Stimulated activated naive B cell treated with anti-CD40 and anti-IgM and Interleukin-4, amounts not matched to agents 10 μg/mL and 1 μg/mL and 100 μg/mL, for 72 hours (primary cell): Measurements from ENCODE around the gene CYP4F2.
"Not testable (repeated sequence)": the region's sequence is repeated elsewhere in the genome, so short reads cannot be mapped to it uniquely, and the experiment has no call there.

Experiments used
- ATAC-seq, 2 donors: fragments of 150-1000 bp; cut with Tn5 transposase; replicated peaks; 2 replicates each; pipeline ENCODE4 v1.10.0; 2021; ENCODE audit warnings: moderate library complexity in 1 of 2
- DNase-seq: peaks from one replicate; pipeline ENCODE4 v3.0.0; 2021
- H3K27ac Mint-ChIP-seq: one replicate; pipeline ENCODE4 v1.8.0; 2022; ENCODE audit warnings: mild to moderate bottlenecking, mixed read lengths
- H3K27me3 Mint-ChIP-seq, 2 donors: one replicate each; pipeline ENCODE4 v1.8.0; 2022; ENCODE audit warnings: mixed read lengths in 2 of 2
- H3K36me3 Mint-ChIP-seq, 2 donors: one replicate each; pipeline ENCODE4 v1.8.0; 2022; ENCODE audit warnings: mixed read lengths in 2 of 2, mild to moderate bottlenecking in 1 of 2
- H3K4me1 Mint-ChIP-seq, 2 donors: one replicate each; pipeline ENCODE4 v1.8.0; 2022; ENCODE audit warnings: mixed read lengths in 2 of 2, mild to moderate bottlenecking in 1 of 2
- H3K4me3 Mint-ChIP-seq, 2 donors: one replicate each; pipeline ENCODE4 v1.8.0; 2022; ENCODE audit warnings: mild to moderate bottlenecking in 2 of 2, mixed read lengths in 2 of 2, moderate library complexity in 1 of 2
- H3K9me3 Mint-ChIP-seq, 2 donors: one replicate each; pipeline ENCODE4 v1.8.0; 2022; ENCODE audit warnings: mixed read lengths in 2 of 2, mild to moderate bottlenecking in 1 of 2

The CYP4F2 gene

DNA sequence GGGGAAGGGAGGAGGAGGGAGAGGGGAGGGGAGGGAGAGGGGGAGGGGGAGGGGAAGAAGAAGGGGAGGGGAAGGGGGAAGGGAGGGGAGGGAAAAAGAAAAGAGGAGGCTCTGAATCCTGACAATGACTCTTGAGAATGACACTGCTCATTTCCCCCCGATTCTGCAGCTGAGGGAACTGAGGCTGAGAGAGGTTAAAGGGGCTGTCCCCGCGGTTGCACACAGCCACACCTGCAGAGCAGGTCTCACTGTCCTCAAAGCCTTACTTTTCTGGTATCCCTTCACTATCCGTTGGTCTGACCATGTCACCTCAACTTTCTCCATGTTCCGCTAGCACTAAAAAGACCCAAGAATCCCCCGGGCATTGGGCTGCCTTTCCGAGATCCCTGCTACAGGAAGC, 35.4 kb downstream of the CYP4F2 start:
- DNase-seq (no peak), ATAC-seq (peak in 1 of 2 donors; percentile 52)
- Mint-ChIP-seq H3K4me3 (no peak overlapping the region), H3K9me3 (no peaks in the 10 kb centered on the region), H3K36me3 (no peaks in the 10 kb centered on the region), H3K4me1 (no peaks in the 10 kb centered on the region), H3K27ac (no peak overlapping the region), H3K27me3 (peaks cover 10 to 19% of the 10 kb centered on the region in 2 donors)

DNA sequence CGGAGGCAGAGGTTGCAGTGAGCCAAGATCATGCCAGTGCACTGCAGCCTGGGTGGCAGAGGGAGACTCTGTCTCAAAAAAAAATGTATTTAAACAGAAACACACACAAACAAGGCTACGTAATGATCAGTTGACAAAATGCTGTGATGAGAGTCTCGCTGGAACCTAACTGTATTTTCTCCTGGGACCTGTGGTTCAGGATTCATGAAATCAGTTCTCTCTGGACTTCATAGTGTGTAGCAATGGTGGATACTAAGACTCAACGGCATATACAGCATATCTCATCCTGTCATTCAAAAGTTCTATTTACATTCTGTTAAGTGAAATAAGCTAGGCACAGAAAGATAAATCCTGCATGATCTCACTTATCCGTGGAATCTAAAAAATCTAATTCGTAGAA, 37.4 kb downstream of the CYP4F2 start:
- DNase-seq (no peak), ATAC-seq (no peak)
- peaks cover 10 to 25% of the 10 kb centered on the region in 2 donors for H3K27me3 Mint-ChIP-seq
- no peaks in the 10 kb centered on the region for H3K36me3 Mint-ChIP-seq
- no peaks in the 10 kb centered on the region for H3K9me3 Mint-ChIP-seq
- no peak overlapping the region for H3K27ac Mint-ChIP-seq
- no peaks in the 10 kb centered on the region for H3K4me1 Mint-ChIP-seq
- H3K4me3 Mint-ChIP-seq: no peak overlapping the region

DNA sequence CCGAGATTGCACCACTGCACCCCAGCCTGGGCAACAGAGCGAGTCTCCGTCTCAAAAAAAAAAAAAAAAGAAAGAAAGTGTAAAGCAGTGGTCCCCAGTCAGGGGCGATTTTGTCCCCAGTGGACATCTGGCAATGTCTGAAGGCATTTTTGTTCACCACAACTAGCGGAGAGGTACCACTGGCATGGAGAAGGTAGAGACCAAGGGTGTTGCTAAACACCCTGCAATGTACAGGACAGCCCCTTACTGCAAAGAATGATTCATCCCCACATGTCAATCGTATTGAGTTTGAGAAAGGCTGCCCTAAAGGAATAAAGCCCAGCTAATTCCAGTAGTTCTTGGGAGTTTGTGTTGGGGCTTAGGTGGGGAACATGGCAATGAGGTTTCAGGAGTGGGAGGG, 38.7 kb downstream of the CYP4F2 start:
- DNase-seq (no peak), ATAC-seq (no peak)
- H3K4me3 Mint-ChIP-seq: no peak overlapping the region
- no peaks in the 10 kb centered on the region for H3K36me3 Mint-ChIP-seq
- H3K27ac Mint-ChIP-seq: no peak overlapping the region
- no peaks in the 10 kb centered on the region for H3K4me1 Mint-ChIP-seq
- peaks cover 10 to 32% of the 10 kb centered on the region in 2 donors for H3K27me3 Mint-ChIP-seq
- H3K9me3 Mint-ChIP-seq: no peaks in the 10 kb centered on the region

DNA sequence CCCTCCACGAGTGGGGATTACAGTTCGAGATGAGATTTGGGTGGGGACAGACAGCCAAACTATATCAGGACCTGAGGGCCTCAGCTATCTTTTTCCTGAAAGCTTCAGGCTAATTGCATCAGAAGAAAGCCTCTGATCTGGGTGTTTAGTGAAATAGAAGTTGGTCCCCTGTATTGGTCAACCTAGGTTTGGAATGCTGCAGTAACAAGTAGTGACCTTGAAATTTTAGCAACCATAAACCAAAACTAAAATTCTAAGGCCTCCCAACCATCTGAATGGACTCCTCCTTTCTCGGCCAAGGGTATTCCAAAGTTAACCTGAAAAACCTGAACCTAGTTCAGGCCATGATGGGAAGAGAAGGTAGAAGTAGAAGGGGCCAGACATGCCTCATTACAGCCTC, 47.5 kb downstream of the CYP4F2 start:
- Mint-ChIP-seq H3K4me3 (no peak overlapping the region), H3K27me3 (peaks cover 25 to 33% of the 10 kb centered on the region in 2 donors), H3K27ac (no peak overlapping the region), H3K36me3 (peaks cover 0 to 3% of the 10 kb centered on the region in 2 donors), H3K4me1 (no peaks in the 10 kb centered on the region), H3K9me3 (peaks cover 4% of the 10 kb centered on the region in 2 donors)
- DNase-seq (no peak), ATAC-seq (no peak)

DNA sequence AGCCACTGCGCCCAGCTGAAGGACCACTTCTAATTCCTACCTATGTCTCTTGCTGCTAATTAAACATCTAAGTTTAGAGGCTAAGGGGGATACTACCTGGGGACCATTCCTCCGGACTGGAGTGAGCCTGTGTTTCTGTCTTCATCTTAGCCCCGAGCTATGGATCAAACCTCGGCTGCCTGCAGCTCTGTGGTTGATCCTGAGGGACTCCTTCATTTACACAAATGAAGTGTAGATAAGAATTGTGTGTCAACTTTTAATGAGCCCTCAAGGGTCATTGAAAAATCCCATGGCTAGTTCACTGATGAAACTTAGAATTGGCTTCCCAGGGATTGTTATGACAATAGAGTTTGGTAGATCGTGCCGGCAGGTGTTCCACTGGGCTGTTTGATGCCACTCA, 51.0 kb downstream of the CYP4F2 start:
- H3K4me1 Mint-ChIP-seq: no peaks in the 10 kb centered on the region
- ATAC-seq (no peak), DNase-seq (no peak)
- peaks cover 0 to 2% of the 10 kb centered on the region in 2 donors for H3K9me3 Mint-ChIP-seq
- H3K36me3 Mint-ChIP-seq: no peaks in the 10 kb centered on the region
- H3K27ac Mint-ChIP-seq: no peak overlapping the region
- peaks cover 31 to 32% of the 10 kb centered on the region in 2 donors for H3K27me3 Mint-ChIP-seq
- H3K4me3 Mint-ChIP-seq: no peak overlapping the region

DNA sequence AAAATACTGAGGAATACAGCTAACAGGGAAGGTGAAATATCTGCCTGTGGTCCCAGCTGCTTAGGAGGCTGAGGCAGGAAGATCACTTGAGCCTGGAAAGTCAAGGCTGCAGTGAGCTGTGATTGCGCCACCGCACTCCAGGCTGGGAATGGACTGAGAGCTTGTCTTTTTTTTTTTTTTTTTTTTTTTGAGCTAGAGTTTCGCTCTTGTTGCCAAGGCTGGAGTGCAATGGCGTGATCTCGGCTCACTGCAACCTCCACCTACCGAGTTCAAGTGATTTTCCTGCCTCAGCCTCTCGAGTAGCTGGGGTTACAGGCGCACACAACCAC, 54.0 kb downstream of the CYP4F2 start:
- not testable (repeated sequence) for H3K4me3 Mint-ChIP-seq, DNase-seq, H3K27ac Mint-ChIP-seq, ATAC-seq, H3K4me1 Mint-ChIP-seq, H3K36me3 Mint-ChIP-seq, H3K9me3 Mint-ChIP-seq
- peaks cover 27 to 31% of the 10 kb centered on the region in 2 donors for H3K27me3 Mint-ChIP-seq

DNA sequence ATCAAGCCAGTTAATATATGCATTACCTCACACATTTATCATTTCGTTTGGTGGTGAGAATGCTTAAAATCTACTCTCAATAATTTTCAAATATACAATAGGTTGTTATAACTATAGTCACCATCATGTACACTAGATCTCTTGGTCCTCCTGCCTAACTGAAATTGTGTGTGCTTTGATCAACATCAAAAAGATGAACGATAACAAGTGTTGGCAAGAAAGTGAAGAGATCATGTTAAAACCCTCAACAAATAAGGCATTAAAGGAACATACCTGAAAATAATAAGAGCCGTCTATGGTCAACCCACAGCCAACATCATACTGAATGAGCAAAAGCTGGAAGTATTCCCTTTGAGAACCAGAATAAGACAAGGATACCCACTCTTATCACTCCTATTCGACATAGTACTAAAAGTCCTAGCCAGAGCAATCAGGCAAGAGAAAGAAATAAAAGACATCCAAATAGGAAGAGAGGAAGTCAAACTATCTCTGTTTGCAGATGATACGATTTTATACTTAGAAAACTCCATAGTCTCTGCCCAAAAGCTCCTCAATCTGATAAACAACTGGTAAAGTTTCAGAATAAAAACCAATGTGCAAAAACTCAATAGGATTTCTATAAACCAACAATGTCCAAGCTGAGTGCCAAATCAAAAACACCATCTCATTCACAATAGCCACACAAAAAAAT, 54.5 kb downstream of the CYP4F2 start:
- H3K4me3 Mint-ChIP-seq: no peak overlapping the region
- H3K4me1 Mint-ChIP-seq: no peaks in the 10 kb centered on the region

DNA sequence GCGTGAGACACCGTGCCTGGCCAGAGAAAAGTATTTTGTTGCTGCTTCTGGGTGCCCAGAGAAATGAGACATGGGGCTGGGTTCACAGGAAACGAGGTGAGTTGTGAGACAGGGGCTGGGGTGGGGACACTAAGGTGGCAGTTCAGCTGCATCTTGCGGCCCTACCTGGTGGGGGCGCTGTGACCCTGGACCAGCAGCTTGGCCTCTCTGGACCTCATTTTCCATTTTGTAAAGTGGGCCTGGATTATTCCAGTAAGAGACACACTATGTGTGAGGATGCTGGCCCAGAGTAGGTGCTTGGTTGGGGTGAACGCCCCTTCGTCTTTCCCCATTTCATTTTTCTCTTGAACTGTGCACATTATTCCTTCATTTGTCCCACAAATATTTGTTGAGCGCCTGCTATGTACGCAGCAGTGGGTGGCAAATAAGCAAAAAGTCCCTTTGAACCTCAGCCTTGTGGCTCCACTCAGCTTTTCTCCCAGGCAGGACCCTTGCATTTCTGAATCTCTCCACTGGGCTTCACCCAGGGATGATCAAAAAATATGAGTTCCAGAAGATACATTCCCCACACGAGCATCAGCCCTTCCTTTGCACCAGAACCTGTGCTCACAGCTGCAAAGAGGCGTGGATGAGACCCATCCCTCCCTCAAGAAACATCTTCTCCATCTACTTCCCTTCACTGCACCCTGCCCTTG, 55.9 kb downstream of the CYP4F2 start:
- peaks cover 3 to 5% of the 10 kb centered on the region in 2 donors for H3K4me1 Mint-ChIP-seq
- no peak overlapping the region for H3K27ac Mint-ChIP-seq
- no peak overlapping the region for H3K4me3 Mint-ChIP-seq
- ATAC-seq (no peak), DNase-seq (no peak)
- no peaks in the 10 kb centered on the region for H3K9me3 Mint-ChIP-seq
- H3K36me3 Mint-ChIP-seq: no peaks in the 10 kb centered on the region
- H3K27me3 Mint-ChIP-seq: peaks cover 24 to 28% of the 10 kb centered on the region in 2 donors

More for the DNA sequence above, 54.5 kb downstream of the CYP4F2 start:
- ATAC-seq (no peak), DNase-seq (no peak)
- Mint-ChIP-seq H3K27ac (no peak overlapping the region), H3K27me3 (peaks cover 27 to 31% of the 10 kb centered on the region in 2 donors), H3K9me3 (no peaks in the 10 kb centered on the region), H3K36me3 (no peaks in the 10 kb centered on the region)

DNA sequence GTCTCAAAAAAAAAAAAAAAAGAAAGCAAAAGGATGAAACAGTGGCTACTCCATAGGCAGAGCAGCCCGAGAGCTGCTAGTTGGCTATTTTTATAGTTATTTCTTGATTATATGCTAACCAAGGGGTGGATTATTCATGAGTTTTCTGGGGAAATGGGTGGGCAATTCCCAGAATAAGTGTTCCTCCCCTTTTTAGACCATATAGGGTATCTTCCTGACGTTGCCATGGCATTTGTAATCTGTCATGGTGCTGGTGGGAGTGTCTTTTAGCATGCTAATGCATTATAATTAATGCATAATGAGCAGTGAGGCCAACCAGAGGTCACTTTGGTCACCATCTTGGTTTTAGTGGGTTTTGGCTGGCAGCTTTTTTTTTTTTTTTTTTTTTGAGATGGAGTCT, 57.0 kb downstream of the CYP4F2 start:
- Mint-ChIP-seq H3K27ac (no peak overlapping the region), H3K4me1 (peaks cover 7 to 9% of the 10 kb centered on the region in 2 donors), H3K27me3 (peaks cover 15 to 20% of the 10 kb centered on the region in 2 donors), H3K4me3 (no peak overlapping the region), H3K36me3 (no peaks in the 10 kb centered on the region), H3K9me3 (no peaks in the 10 kb centered on the region)
- ATAC-seq: no peak
- DNase-seq: no peak

DNA sequence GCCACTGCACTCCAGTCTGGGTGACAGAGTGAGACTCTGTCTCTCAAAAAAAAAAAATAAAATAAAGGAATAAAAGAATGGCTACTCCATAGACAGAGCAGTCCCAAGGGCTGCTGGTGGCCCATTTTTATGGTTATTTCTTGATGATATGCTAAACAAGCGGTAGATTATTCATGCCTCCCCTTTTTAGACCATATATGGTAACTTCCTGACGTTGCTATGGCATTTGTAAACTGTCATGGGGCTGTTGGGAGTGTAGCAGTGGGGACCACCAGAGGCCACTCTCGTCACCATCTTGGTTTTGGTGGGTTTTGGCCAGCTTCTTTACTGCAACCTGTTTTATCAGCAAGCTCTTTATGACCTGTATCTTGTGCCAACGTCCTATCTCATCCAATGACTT, 58.0 kb downstream of the CYP4F2 start:
- not testable (repeated sequence) for H3K36me3 Mint-ChIP-seq, H3K9me3 Mint-ChIP-seq, DNase-seq, H3K4me3 Mint-ChIP-seq, ATAC-seq, H3K27ac Mint-ChIP-seq
- H3K4me1 Mint-ChIP-seq: peaks cover 9 to 11% of the 10 kb centered on the region in 2 donors
- peaks cover 5 to 10% of the 10 kb centered on the region in 2 donors for H3K27me3 Mint-ChIP-seq

DNA sequence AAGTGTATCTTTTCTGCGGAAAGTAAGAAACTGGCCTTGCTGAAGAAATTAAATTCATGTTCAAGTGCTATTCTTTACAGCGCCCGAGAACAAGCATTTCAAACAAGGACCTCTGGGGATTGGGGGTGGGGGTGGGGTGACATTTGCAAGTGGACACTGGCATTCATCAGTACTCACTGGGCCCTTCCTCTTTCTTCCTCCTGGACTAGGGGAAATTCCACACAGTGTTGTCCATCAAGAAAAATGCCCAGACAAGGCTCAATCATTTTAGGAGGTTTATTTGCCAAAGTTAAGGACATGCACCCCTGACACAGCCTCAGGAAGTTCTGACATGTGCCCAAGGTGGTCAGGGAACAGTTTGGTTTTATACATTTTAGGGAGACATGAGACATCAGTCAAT, 59.5 kb downstream of the CYP4F2 start:
- Mint-ChIP-seq H3K27me3 (peaks cover 0 to 6% of the 10 kb centered on the region in 2 donors), H3K27ac (no peak overlapping the region), H3K36me3 (no peaks in the 10 kb centered on the region), H3K4me3 (no peak overlapping the region), H3K4me1 (peaks cover 9 to 11% of the 10 kb centered on the region in 2 donors), H3K9me3 (no peaks in the 10 kb centered on the region)
- ATAC-seq: no peak
- no peak for DNase-seq

DNA sequence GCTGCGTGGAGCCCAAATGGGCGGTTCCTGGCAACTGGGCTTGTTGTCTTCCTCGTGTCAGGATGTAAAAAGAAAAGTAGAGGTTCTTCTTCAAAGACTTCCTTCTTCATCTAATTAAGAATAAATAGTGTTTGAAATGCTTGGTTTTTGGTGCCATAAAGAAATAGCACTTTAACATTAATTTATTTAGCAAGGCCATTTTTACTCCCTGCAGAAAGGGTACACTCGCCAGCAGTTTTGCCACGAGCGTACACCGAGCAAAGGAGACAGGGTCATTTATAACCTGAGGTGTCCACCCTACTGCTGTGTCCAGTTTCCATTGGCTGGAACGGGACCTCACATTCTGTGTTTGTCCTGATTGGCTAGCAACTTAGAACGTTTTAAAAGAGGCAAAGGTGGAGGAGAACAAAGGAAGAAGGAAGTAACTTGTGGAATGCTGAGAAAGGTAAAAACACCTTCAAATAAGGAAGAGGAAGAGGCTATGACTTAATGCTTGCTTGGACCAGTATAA, 60.6 kb downstream of the CYP4F2 start:
- Mint-ChIP-seq H3K9me3 (no peaks in the 10 kb centered on the region), H3K4me1 (peaks cover 9 to 11% of the 10 kb centered on the region in 2 donors), H3K4me3 (peak overlapping the region; percentile 88 to 91), H3K36me3 (no peaks in the 10 kb centered on the region), H3K27ac (peak overlapping the region; percentile 97), H3K27me3 (peaks cover 0 to 3% of the 10 kb centered on the region in 2 donors)
- peak; percentile 24 to 26 for ATAC-seq
- no peak for DNase-seq

DNA sequence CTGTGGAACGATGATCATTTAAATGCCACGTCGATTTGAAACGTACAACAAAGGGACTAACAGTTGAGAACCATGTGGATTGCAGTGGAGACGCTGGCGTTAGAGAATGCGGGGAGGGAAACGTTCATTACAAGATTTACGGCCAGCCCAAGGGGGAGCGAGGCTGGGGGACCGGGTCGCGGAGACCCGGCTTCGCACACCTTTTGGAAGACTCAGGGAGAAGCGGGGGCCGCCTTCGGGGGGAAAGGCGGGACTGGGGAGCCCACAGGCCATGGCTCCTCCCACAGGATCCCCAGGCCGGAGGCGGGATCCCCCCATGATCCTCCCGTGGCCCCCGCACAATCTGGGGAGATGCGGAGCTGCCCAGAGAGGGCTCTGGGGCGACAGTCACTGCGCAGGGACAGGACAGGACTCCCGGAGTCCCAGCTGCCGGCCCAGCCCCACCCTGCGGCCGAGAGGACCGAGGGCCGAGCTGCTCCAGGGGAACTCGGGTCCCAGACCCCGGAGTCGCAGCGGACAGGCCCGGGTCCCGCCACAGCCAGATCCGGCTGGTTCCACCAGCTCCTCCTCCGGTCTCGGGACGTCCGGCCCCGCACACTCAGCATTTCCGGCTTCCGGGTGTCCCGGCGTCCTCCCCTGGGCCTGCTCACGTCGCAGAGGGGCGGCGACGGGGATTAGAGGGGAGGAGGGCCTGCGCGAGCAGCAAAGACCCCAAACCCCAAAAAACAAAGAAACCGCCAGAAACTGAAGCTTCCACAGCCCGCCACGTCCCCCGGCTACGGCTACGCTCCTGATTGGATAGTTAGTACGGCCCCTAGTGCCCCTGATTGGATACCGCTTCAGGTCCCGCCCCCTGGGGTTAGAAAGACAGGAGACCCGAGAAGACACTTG, 61.3 kb downstream of the CYP4F2 start:
- Mint-ChIP-seq H3K27ac (peak overlapping the region; percentile 97), H3K4me3 (peak overlapping the region; percentile 88 to 91), H3K9me3 (no peaks in the 10 kb centered on the region), H3K4me1 (peaks cover 9 to 11% of the 10 kb centered on the region in 2 donors), H3K36me3 (no peaks in the 10 kb centered on the region), H3K27me3 (no peaks in the 10 kb centered on the region)
- ATAC-seq: peak; percentile 95
- peak; percentile 94 for DNase-seq

DNA sequence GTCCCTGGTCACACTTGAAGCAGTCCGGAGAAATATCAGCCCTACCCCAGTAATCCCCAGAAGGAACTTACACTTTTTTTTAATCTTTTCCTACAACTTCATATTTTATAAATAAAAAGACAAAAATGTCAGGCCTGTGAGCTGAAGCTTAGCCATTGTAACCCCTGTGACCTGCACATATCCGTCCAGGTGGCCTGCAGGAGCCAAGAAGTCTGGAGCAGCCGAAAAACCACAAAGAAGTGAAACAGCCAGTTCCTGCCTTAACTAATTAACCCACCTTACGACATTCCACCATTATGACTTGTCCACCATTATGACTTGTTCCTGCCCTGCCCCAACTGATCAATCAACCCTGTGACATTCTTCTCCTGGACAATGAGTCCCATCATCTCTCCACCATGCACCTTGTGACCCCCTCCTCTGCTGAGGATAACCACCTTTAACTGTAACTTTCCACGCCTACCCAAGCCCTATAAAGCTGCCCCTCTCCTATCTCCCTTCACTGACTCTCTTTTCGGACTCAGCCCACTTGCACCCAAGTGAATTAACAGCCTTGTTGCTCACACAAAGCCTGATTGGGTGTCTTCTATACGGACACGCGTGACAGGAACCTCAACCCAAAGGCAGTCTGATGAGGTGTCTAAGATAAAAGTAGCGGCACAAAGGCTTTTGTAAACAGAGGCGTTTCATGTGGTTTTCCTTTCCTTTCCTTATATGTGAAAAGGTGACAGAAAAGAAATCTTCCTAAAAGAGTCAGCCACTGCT, 62.1 kb downstream of the CYP4F2 start:
- not testable (repeated sequence) for ATAC-seq, H3K36me3 Mint-ChIP-seq, DNase-seq, H3K9me3 Mint-ChIP-seq, H3K27me3 Mint-ChIP-seq
- Mint-ChIP-seq H3K4me3 (peak overlapping the region; percentile 88 to 91), H3K27ac (peak overlapping the region; percentile 97), H3K4me1 (peaks cover 9 to 11% of the 10 kb centered on the region in 2 donors)
